ENCODE data around the gene PSPC1.
"Not testable (repeated sequence)": the region's sequence is repeated elsewhere in the genome, so short reads cannot be mapped to it uniquely, and the experiment has no call there.

Gene PSPC1, protein sequence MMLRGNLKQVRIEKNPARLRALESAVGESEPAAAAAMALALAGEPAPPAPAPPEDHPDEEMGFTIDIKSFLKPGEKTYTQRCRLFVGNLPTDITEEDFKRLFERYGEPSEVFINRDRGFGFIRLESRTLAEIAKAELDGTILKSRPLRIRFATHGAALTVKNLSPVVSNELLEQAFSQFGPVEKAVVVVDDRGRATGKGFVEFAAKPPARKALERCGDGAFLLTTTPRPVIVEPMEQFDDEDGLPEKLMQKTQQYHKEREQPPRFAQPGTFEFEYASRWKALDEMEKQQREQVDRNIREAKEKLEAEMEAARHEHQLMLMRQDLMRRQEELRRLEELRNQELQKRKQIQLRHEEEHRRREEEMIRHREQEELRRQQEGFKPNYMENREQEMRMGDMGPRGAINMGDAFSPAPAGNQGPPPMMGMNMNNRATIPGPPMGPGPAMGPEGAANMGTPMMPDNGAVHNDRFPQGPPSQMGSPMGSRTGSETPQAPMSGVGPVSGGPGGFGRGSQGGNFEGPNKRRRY

DNA sequence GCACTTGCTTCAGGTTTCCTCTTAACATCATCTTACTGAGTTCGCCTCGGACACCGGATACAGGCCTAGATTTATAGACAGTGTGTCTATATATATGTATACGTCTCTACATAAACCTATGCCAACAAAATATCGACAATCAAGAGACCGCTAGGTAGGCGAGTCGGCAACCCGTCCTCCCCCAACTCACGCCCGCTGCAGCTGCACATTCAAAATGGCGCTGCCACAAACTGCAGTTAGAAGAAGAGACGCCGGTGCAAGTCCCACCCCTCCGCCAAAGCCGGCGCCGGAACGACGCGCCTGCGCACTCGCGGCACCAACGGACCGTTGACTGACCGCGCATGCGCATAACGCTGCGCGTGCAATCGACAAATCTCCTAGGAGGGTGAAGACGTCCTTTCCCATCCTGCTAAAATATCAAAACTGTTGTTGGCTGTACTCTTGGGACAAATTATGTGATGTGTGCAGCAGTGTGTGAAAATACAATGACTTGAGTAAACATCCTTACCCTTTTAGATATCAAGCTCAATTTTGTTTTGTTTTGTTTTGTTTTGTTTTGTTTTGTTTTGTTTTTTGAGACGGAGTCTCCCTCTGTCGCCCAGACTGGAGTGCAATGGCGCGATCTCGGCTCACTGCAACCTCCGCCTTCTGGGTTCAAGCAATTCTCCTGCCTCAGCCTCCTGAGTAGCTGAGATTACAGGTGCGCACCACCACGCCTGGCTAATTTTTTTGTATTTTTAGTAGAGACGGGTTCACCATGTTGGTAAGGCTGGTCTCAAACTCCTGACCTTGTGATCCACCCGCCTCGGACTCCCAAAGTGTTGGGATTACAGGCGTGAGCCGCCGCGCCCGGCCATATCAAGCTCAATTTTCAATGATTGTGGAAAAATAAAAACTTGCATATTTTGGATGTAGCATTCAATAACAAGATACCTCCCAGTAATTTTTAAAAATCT is at the start of gene PSPC1:
Gene PSPC1, minus strand, starts transcription at position 219 of the 956 bp plus-strand sequence. Its CDS starts 188 bp downstream, at position 31.
- peak; percentile 71 for DNase-seq

- no peak for DNase-seq
These were observed 39.9 kb upstream of the PSPC1 start for GRCh38 chr13:19822673-19823072.

DNA sequence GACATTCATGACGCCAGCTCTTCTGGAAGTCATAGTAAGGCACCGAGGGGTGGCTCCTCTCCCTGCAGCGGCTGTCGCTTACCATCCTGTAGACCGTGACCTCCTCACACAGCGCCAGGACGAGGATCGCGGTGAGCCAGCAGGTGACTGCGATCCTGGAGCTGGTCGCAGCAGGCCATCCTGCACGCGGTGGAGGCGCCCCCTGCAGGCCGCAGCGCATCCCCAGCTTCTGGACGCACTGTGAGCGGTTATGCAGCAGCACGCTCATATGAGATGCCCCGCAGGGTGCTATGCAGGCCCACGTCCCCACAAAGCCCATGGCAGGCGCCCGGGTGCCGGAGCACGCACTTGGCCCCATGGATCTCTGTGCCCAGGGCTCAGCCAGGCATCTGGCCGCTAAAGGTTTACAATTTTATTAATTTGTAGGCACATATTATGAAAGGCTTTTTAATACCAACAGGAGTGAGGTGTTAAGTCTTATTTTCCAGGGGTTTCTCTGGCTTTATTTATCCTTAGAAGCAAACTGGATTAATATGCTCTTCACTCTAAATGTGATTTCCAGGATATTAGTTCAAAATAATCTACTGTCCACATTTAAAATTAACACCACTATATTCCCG is 35.6 kb upstream of the PSPC1 start:
- no peak for DNase-seq

- DNase-seq, result no peak
These were observed 34.9 kb upstream of the PSPC1 start for GRCh38 chr13:19817510-19818158.

DNA sequence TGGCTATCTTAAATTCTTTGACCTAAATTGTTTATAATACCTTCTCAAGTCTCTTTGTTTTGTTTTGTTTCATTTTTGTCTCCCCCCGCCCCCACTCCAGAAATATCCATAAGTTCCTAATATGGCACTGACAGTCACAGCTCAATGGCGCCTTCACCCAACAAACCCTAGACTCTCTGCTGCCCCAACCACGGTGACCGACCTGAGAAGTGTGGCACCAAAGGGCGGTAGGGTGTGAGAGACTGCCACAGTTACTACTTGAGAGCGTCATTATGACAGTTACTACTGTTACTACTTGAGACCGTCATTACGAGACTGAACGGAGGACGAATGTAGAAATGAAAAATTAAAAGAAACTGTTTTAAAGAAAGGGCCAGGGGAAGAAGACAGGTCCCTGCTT is 34.4 kb upstream of the PSPC1 start:
- no peak for DNase-seq

- not testable (repeated sequence) for DNase-seq
These were observed 33.1 kb upstream of the PSPC1 start for GRCh38 chr13:19815842-19816241.

DNA sequence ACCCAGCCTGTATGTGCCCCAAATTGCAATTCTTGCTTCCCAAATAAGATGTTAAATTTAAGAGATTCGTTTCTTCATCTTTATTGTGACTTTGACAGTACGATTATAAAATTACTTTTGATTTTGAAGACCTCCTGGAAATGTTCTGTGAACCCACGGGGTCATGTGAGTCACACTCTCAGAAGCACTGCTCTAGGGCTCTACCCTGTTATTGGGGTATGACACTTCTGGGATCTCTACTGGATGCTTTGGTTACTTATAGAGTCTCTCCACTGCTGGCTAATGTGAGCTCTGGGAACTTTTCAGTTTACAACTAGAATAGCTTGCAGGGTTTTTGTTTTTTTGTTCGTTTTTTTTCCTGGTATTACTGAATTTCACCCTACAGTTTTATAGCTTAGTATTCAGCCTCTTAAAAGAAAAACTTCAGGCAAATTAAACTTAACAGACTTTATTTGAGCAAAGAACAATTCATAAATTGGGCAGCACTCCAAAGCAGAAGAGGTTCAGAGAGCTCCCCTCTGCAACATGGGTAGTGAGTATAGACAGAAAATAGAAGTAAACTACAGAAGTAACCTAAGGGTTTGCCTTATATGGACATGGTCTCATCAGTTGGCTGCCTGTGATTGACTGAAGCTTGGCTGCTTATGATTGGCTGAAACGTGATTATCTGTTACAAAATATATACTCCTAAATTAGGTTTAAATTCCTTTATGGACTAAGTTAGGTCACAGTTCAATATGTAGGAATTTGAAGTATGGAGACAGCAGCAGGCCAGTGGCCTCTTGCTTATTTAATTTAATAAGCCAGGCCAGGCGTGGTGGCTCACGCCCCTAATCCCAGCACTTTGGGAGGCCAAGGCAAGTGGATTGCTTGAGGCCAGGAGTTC is 28.5 kb upstream of the PSPC1 start:
- no peak for DNase-seq

GRCh38 chr13:19810151-19810550 is 27.4 kb upstream of the PSPC1 start:
- DNase-seq, result no peak

GRCh38 chr13:19805765-19806164 is 23.0 kb upstream of the PSPC1 start:
- no peak for DNase-seq

- no peak for DNase-seq
These were observed 13.2 kb upstream of the PSPC1 start for GRCh38 chr13:19795956-19796355.

GRCh38 chr13:19794631-19795030 is 11.9 kb upstream of the PSPC1 start:
- no peak for DNase-seq

DNA sequence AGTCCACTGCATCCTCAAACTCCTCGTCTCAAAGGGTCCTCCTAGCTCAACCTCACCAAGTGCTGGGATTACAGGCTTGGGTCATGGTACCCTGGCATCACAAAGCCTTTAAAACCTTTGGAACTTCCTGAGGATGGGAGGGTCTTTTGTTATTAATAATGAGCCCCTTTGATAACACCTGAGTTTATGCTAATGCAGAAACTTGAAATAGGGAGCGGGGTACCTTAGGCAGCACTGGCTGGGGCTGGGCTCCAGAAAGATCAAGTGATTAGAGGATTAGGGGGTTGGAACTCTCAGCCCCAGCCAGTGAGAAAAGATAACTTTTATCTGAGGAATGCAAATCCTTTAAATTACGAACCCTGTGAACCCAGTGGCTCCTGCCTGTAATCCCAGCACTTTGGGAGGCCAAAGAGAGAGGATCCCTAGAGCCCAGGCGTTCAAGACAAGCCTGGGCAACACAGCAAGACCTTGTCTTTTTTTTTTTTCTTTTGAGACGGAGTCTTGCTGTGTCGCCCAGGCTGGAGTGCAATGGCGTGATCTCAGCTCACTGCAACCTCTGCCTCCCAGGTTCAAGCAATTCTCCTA is 9.3 kb upstream of the PSPC1 start:
- DNase-seq, result no peak

DNA sequence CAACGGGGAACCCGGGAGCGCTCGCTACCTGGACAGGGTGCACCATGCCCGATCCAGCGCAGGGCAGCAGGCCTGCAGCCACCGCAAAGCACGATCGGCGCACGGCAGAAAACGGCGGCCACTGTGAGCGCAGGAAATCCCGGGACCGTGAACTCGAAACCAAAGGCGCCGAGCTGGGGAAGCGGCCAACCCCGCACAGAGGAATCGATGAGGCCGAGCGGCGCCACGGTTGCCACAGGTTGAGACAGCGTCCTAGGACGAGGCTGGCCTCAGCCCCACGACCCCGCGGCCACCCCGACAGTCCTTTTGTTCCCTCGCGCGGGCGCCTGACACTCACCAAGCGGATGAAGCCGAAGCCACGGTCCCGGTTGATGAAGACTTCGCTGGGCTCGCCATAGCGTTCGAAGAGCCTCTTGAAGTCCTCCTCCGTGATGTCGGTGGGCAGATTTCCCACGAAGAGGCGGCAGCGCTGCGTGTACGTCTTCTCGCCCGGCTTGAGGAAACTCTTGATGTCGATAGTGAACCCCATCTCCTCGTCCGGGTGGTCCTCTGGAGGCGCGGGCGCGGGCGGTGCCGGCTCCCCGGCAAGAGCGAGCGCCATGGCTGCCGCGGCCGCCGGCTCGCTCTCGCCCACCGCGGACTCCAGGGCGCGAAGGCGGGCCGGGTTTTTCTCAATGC is 557 bp downstream of the PSPC1 start:
- no peak for DNase-seq

- DNase-seq, result no peak
These were observed 1.2 kb downstream of the PSPC1 start for GRCh38 chr13:19781526-19781925.

DNA sequence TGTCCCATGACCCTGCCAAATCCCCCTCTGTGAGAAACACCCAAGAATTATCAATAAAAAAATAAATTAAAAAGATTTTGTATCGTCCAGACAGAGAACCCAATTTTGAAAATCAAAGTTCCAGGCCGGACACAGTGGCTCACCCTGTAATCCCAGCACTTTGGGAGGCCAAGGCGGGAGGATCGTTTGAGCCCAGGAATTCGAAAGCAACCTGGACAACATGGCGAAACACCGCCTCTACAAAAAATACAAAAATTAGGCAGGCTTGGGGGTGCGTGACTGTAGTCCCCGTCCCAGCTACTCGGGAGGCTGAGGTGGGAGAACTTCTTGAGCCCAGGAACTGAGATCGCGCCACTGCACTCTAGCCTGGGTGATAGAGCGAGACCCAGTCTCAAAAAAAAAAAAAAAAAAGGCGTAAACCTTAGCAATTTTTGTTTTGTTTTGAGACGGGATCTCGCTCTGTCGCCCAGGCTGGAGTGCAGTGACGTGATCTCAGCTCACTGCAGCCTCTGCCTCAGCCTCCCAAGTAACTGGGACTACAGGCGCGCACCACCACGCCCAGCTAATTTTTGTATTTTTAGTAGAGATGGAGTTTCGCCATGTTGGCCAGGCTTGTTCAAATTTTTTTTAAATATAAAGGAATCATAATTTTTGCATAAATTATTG is 1.9 kb downstream of the PSPC1 start:
- not testable (repeated sequence) for DNase-seq

DNA sequence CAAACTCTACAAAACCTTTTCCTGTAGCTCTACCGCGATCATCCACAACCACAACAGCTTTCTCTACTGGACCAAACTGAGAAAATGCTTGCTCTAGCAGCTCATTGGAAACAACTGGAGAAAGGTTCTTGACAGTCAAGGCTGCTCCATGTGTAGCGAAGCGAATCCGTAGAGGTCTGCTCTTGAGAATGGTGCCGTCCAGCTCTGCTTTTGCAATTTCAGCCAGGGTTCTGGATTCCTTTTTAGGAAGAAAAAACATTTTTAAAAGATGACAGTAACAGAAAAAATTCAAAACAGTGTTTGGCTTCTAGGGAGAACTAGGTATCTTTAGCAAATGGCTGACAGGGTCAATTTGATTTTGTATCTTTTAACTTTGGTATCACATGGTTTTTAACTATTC is 10.4 kb downstream of the PSPC1 start:
- DNase-seq, result no peak

DNA sequence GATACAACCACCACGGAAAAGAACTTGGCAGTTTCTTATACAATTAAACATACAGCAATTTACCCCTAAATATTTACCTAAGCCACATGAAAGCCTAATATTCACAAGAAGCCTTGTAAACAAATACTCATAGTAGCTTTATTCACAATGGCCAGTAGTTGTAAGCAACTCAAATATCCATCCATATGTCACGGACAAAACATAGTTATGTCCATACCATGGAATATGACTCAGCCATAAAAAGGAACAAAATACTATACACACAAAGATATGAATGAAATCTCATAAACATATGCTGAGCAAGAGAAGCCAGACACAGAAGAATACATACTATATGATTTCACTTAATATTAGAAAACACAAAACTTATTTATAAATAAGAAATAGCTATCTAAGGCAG is 12.9 kb downstream of the PSPC1 start:
- no peak for DNase-seq

- DNase-seq, result no peak
These were observed 14.8 kb downstream of the PSPC1 start for GRCh38 chr13:19767966-19768365.

- no peak for DNase-seq
These were observed 16.2 kb downstream of the PSPC1 start for GRCh38 chr13:19766591-19766990.

- DNase-seq, result no peak
These were observed 18.5 kb downstream of the PSPC1 start for GRCh38 chr13:19764237-19764636.

Data from NCI-H1436 treated with DMSO at 0.1 percent for 48 hours (cell line).